Measurements from ENCODE around the gene CCR1. TPM values are rescaled to one million over a fixed set of nuclear protein-coding genes. Genes with fewer than 3 reads are reported as not detected.
"Not testable (repeated sequence)": the region's sequence is repeated elsewhere in the genome, so short reads cannot be mapped to it uniquely, and the experiment has no call there.

The CCR1 gene
- total RNA-seq, 4 donors from 2014 or later = 1.0 to 3.0 (median 1.4) TPM

- TF ChIP-seq POLR2A (IDR thresholded peaks at IDR 0.05) (no peak), CTCF (IDR thresholded peaks at IDR 0.05) (no peak)
- no peak for DNase-seq (ENCODE audit: low spot score in 2 of 2)
- no peak overlapping the region for H3K4me3 ChIP-seq (ENCODE audit: low read depth, poor library complexity, severe bottlenecking)
- intact Hi-C loops (cut with DNase I; ENCODE audit: low total_unique reads) = no loop called here
- WGBS, 2 donors = 56 to 66% methylated on average over 4 of the region's 4 CpGs
Observed at GRCh38 chr3:46162975-46163555, 45.0 kb downstream of the CCR1 start.

- 74 to 92% methylated on average over 1 of the region's 1 CpG for WGBS, 2 donors
- DNase-seq (ENCODE audit: low spot score in 2 of 2); H3K4me3 ChIP-seq (ENCODE audit: low read depth, poor library complexity, severe bottlenecking); intact Hi-C loops (cut with DNase I; ENCODE audit: low total_unique reads): not testable (repeated sequence)
Observed at GRCh38 chr3:46157685-46158084, 50.4 kb downstream of the CCR1 start.

- intact Hi-C loops (cut with DNase I; ENCODE audit: low total_unique reads) = no loop called here
- WGBS, 2 donors = 87 to 88% methylated on average over 1 of the region's 1 CpG
- no peak for DNase-seq (ENCODE audit: low spot score in 2 of 2)
- H3K4me3 ChIP-seq (ENCODE audit: low read depth, poor library complexity, severe bottlenecking) = no peak overlapping the region
- no peak for TF ChIP-seq CTCF (IDR thresholded peaks at IDR 0.05)
- no peak for TF ChIP-seq POLR2A (IDR thresholded peaks at IDR 0.05)
Observed at GRCh38 chr3:46154311-46154710, 53.8 kb downstream of the CCR1 start.

Other genes with a start within 250 kb of the CCR1 start
- gene FYCO1, start 212.5 kb downstream of the CCR1 start, total RNA-seq = 10 to 100 TPM; 35.0 to 57.0 (median 51.3) TPM
- 1 to 10 TPM in 3 of 4 donors, under 1 TPM in 1; 0.38 to 8.2 (median 3.0) TPM for gene XCR1, start 180.8 kb downstream of the CCR1 start, total RNA-seq
- 1 to 10 TPM in 3 of 4 donors, under 1 TPM in 1; 0.55 to 3.2 (median 2.4) TPM for gene CCR3, start 34.1 kb upstream of the CCR1 start, total RNA-seq
- gene CCR2, start 145.8 kb upstream of the CCR1 start, total RNA-seq = 1 to 10 TPM in 2 of 4 donors, under 1 TPM in 1, not detected in 1; 0.89 to 1.8 (median 1.3) TPM
- gene CCR5, start 162.6 kb upstream of the CCR1 start, total RNA-seq = under 1 TPM in 3 of 4 donors, not detected in 1; 0.16 to 0.55 (median 0.20) TPM
- 1 to 10 TPM in 2 of 4 donors, under 1 TPM in 2; 0.32 to 1.2 (median 0.78) TPM for gene CCRL2, start 198.9 kb upstream of the CCR1 start, total RNA-seq